Stimulated activated CD8-positive, alpha-beta memory T cell treated with anti-CD3 and anti-CD28 coated beads, Interleukin-12 subunit alpha, Interleukin-12 subunit beta, amount 100 ng/mL, for 4 hours (primary cell): ENCODE data around the gene NECAB2.

Experiments used
- DNase-seq: peaks from one replicate; pipeline ENCODE4 v3.0.0-alpha.2; 2020; ENCODE audit warnings: low read depth

NECAB2 gene

DNA sequence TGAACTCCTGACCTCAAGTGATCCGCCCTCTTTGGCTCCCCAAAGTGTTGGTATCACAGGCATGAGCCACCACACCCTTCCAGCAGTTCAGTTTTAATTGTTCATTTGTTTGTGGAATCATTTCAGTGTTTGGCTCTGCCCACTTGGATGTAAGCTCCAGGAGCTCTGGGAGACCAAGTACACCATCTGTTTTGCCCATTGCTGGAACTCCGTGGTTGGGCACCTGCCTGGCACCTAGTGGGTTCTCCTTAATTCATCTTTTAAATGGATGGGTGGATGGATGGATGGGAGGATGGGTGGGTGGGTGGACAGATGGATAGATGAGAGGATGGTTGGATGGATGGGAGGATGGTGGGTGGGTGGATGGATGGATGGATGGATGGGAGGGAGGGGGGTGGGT, 953 bp upstream of the NECAB2 start:
- no peak for DNase-seq

DNA sequence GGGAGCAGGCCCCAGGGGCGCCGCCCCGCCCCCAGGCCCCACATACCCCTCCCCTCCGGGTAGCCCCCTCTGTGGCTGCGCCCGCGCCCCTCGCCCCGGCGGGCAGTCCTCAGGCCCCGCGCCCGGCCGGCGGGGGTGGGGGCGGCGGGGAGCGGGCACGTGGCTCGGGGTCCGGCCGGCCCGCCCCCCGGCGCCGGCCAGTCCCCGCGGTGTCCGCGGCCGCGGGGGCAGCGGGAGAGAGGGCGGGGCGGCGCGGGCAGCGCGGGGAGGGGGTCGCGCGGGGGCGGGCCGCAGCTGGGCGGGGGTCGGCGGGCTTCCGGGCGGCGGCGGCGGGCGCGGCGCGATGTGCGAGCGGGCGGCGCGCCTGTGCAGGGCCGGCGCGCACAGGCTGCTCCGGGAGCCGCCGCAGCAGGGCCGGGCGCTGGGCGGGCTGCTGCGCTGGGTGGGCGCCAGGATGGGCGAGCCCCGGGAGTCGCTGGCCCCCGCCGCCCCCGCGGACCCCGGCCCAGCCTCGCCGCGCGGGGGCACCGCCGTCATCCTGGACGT, 335 bp downstream of the NECAB2 start:
- no peak for DNase-seq

DNA sequence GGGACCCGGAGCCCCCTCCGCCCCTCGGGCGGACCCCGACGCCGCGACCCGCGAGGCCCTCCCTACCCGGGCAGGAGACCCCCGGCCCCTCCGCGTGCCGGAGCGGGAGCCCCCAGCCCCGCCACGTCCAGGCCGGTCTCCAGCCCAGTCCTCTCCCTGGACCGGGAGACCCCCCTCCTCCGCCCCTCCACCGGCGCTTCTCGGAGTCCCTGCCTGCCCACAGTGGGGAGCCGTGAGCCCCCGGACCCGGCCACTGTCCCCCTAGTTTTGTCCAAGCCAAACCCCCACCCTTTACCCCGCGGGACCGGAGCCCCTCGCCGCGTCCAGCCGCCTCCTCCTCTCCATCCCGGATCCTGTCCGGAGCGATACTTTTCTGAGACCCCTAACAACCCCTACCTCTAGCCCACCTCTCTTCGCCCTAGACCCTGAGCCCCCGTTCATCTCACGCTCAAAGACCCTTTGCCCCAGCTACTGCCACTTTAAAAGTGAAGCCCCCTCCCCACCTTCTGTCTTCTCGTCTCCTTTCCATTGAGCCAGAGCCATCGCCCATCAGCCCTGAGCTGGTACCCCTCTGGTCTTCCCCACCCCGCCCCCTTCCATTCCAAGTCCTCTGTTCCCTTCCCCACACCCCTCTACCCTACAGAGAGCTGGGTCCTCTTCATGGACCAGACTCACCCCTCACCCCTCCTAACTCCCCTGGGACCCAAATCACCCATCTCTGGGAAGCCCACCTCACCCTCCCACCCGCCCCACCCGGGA, 1.0 kb downstream of the NECAB2 start:
- no peak for DNase-seq

DNA sequence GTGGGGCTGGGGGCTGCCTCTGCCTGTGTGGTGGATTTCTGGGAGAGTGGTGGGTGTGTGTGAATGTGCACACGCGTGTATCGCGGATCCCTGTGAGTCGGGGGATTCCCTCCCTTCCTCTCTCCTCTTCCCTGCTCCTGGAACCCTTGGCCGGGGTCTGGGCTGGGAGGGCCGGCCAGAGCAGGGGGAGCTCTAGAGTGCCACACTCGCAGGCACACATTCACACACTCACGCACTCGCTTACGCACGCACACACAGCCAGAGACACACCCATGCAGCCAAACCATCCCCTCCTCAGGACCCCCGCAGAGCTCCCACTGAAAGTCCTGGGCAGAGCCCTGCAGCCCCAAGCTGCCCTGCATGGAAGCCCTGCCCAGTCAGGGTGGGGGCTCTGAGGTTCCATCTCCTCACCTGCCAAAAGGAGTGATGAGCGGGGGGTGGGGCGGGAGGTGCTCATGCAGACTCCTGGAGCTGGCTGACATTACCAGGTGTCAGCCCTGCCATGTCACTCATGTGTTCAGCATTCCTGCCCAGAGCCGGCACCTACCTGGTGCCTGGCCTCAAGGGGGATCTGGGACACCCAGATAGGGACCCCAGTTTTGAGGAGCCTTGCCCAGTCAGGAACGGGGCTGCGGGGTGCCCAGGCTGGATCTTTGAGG, 1.9 kb downstream of the NECAB2 start:
- DNase-seq: no peak

DNA sequence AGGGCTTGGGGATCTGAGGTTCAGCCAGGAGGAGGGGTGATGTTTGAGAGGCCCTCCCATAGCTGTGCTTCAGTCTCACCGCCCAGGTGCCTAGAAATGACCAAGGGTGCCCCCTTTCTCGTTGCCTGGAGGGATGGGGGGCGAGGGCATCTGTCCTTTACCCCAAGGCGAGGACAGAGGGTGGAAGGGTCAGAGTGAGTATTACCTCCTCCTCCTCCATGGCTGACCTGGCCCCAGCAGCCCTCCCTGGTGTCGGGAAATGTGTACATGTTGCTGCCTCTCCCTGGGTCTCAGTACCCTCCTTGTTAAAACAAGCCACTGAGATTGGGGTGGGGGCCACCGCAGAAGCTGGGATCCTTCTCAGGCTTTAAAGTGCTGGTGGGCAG, 2.4 kb downstream of the NECAB2 start:
- no peak for DNase-seq

DNA sequence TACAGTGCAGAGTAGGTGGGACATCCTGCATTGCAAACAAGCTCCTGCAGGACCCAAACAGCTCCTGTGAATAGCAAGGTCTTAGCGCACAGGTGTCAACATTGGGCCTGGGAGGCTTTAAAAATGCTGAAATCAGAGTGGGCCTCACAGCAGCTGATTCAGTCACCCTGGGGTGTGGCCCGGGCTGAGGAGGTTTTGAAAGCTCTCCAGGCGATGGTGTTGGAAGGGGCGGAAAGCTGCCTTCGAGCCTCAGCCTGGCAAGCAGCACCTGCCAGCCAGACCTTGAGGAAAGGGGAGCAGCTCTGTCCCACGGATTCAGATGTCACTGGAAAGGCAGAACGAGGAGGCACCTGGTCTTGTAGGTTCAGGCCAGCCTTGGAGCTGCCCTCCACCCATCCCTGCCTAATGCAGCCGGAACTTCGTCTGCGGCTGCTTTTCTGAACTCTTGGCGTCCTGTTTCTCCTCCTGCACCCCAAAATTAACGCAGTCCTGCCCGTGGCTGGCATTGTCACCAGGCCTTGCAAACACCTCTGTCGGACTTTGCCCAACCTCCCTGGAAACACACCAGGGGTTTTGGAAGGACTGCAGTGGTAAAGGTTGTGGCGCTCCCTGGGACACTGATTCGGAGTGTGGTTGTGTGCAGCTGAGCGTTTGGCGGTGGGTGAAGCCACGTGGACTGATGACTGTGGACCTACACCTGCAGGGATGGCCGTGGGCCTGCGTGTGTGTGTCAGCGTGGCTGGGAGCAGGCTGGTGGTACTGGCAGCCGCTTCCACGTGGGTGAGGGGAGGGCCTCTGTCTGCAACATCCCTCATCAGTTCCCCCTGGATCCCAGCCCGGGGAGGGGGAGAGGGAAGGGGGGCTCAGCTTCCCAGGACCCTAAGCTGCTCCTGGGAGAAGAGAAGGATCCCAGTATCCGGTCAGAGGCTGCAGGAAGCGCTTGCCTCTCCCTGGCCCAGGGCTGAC, 3.4 kb downstream of the NECAB2 start:
- DNase-seq: no peak

DNA sequence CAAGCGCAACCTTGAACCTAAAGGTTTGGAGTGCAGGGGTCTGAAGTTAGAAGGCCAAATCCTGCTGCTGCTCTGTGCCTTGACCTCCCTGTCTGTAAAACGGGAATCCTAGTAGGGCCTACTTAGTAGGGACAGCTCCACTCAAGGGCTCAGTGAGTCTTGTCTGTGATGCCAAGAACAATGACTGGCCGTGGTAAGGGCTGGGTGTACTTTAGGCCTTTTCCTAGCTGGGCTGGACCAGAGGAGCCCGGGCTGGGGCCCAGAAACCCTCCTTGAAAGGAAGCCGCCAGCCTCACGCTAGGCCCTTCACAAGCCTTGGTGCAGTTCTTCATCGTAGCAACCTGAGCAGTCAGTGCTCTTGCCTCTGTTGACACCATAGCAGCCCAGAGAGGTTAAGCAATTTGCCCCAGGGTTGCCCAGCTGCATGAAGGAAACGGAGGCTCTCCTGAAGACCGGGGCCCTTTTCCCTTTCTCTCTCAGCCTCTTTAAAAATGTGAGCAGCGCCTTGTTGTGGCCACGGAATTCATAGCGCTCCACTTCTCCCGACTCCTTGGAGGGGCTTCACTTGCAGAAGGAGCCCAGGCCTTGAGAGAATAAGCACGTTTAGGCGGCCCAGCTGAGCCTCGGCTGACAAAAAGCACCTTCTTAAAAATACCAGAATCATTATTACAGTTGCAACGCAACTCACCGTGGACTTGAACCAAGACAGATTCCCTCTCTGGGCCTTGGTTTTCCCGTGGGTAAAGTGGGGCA, 4.4 kb downstream of the NECAB2 start:
- no peak for DNase-seq

DNA sequence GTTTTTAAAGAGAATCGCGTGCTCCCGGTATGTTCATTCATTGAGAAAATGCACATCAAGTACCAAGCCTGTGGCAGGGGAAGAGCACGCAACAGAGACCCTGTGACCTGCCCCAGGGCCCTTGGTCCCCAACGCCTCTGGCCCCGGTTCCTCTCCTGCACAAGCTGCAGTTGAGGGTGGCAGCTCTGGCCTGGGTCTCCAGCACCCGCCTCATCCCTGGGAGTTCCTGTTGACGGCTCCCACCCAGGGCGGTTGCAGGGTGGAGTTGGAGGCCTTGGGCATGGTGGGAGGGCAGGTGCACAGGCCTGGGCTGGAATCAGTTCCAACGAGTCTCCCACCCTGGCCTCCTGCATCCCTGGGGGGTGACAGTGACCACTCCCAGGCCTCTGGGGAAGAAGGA, 5.0 kb downstream of the NECAB2 start:
- DNase-seq: no peak

DNA sequence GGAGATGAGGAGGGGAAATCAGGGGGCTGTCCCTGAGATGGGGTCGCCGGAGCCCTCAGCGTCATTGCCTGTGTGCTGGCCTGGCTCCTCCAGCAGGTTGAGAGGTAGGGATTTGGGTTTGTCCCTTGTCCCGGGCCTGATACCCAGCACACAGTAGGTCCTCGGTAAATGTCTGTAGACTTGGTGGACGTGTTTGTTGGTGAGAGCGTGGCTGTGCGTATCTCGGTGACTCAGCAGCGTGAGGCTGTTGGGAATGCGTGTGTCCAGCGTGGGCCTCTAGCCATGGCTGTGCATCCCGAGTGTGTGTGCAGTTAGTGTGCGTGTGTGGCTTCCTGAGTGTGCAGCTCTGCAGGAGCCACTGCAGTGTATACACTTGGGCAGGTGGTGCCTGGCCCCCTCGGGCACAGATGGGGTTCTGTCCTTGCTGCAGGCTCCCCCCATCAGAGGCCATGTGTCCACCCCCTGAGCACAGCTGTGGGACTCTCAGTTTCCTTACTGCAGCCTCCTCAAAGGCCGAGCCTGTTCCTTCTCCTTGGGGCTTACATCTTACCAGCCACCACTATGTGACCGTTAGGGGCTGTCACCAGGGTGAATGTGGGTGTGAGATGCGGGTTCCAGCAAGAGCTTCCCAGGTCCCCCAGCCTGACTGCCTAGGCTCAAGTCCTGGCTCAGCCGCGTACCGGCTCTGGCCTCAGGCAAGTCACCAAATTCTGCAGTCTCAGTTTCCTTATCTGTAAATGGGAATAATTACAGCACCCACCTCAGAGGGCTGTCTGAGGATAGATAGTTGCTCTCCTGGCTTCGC, 5.7 kb downstream of the NECAB2 start:
- no peak for DNase-seq

DNA sequence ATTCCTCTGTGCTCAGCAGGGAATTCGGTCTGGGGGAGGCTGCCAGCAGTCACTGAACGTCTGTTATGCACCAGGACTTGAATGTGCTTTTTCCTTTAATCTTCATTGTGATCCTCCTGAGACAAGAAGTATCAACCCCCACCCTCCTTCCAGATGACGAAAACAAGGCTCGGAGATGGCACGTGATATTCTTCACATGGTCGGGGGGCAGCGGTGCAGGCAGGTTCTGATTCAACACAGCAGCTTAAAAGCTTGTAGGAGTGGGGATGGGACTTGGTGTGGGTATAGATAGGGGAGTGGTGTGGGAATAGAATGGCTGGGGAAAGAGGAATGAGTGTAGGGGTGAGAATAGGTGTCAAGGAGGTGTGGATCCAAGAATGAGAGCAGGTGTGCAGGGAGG, 6.4 kb downstream of the NECAB2 start:
- DNase-seq: no peak

DNA sequence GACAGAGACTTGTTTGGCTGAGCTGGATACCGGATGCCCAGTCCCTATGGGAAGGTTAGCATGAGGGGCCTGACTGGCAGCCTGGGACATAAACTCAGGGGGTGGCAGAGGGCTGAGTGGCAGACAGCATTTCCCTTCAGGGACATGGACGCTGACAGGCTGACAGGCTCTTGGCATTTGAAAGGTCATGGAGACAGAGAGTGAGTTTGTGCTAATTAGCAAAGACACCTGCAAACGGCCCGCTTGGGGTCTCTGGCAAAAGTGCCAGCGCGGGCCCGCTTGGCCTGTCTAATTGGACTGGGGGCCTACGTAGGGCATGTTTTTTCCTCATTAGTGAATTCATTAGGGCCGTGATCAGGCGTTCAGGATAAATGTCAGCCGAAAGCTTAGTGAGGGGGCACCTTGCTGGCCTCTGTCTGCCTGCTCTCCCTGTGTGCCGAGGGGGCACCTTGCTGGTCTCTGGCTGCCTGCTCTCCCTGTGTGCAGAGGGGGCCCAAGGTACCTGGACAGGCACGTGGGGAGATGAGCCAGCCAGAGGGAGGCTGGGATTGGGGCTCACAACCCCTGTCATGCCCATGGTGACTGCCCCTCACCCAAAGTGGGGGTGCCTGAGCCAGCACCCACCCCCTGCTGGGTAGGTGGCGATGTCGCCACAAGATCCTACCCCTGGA, 7.7 kb downstream of the NECAB2 start:
- DNase-seq: no peak

DNA sequence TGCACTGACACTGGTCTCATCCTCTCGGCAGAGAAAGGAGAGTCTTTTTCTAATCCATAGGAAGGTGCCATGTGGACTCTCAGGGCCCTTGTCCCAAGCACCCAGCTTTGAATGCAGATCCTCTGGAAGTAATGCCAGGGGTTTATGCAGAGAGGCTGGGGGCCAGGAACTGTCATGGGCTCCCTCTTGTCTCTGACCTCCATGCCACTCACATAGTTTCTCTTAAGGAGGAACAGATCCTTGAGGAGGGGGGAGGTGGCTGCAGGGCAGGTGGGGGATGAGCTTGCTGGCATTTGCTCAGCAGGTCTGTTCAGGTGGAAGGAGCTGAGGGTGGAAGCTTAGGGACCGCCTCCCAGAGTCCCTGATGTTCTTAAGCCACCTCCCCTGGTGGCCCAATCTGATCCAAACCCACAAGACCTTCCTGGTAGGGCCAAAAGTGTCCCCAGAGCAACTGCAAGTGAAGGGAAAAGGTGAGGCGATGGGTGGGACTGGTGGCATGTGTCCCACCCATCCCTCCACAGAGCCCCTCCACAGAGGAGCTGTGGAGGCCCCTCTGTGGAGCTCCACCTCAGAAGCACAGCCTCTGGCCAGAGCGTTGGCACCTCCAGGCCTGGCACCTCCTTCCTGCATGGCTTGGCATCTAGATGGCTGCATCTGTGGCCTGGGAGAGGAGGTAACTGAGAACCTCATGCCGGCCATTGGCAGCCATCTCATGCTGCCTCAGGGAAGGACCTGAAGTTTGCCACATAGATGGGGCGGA, 9.2 kb downstream of the NECAB2 start:
- no peak for DNase-seq

DNA sequence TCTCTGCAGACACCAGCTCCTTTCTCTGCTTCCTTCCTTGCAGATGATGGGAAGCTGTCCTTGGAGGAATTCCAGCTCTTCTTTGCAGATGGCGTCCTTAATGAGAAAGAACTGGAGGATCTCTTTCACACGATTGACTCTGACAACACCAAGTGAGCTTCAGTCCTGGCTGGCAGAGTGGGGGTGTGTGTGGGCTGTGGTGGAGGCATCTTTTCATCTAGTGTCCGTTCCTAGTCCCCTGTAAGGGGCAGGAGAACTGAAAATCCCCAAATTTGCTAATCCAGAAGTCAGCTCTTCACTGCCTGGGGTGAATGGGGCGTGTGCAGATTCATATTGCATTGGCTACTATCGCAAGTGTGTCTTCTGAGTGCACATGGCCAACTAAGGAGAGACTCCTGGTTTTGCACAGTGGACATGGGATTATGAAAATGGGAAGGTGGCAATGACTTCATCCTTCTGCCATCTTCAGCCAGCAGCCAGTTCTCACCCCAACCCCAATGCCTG, 10.4 kb downstream of the NECAB2 start:
- DNase-seq: no peak

DNA sequence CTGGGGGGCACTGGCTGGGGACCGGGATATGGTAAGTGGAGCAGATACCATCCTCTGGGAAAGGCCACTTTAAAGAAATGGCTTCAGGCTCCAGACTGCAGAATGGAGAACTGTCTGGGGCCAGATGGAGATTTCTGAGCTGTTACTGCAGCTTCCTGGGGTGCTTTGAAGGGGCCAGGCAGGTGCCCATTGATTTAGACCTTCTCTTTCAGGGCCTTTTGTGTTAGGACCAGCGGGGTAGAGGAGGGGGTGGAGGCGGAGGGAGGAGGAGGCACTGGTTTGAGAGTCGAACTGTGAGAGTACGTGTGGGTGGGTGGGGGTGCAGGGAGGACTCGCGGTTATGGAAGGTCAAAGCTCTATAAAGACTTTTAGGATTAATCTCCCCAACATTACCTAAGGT, 11.4 kb downstream of the NECAB2 start:
- DNase-seq: no peak

DNA sequence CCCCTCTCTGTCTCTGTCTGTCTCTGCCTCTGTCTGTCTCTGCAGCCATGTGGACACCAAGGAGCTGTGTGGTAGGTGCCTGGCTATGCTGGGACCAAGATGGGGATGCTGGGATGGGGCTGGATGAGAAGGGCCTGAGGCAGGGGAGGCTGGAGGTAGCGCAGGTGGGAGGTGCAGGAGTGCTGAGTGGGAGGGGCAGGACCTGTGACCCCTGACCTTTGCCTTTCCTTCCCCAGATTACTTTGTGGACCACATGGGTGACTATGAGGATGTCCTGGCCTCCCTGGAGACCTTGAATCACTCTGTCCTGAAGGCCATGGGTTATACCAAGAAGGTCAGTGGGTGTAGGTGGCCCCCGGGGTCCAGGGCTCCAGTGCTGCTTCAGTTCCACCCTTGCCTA, 12.8 kb downstream of the NECAB2 start:
- DNase-seq: no peak

DNA sequence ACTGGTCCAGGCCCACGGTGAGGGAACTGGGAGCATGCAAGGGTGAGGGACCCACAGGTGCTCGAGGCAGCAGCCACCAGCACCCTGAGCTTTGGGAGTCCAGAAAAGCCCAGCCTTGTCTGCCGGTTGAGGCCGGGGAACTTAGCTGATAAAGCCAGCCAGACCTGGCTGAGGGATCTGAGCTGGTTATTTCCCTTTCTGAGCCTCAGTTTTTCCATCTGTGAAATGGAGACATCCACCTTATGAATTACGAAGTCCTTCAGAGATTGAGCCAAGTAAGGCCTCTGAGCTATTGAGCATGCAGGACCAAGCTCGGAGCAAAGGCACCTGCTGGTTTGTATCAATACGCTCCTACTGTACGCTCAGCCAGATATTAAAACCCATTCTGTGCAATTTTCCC, 13.8 kb downstream of the NECAB2 start:
- no peak for DNase-seq

DNA sequence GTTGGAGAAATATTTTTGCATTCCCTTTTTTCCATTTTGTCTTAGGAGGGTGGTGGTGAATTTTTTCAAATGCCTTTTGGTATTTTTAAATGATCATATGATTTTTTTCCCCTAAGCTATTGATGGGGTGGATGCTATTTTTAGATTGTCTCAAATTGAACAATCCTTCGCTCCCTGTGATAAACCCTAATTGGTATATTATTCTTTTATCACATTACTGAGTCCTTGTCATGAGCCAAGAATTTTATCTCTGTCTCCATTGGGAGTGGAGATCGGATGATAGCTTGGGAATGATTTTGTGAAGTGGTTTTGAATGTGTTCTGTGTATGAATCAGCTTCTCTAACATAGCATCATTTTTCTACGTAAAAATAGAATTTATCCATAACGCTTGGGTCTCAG, 15.4 kb downstream of the NECAB2 start:
- no peak for DNase-seq

DNA sequence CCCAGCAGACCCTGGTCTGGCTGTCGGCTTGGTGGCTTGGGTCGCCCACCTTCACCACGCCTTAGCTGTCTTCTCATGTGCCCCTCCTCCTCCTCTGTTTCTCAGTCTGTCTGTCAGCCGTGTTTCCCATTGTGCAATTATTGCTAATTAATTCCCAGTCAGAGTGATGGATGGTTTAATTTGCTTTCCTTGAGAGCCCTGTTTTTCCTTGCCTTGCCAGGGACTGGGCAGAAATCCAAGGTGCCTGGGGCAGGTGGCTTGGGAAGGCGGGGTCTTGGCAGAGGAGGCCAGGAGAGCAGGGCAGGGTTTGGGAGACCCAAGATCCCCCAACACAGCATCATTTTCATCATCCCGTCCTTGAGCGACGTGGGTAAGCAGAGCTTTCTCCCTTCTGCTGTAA, 21.3 kb downstream of the NECAB2 start:
- no peak for DNase-seq

DNA sequence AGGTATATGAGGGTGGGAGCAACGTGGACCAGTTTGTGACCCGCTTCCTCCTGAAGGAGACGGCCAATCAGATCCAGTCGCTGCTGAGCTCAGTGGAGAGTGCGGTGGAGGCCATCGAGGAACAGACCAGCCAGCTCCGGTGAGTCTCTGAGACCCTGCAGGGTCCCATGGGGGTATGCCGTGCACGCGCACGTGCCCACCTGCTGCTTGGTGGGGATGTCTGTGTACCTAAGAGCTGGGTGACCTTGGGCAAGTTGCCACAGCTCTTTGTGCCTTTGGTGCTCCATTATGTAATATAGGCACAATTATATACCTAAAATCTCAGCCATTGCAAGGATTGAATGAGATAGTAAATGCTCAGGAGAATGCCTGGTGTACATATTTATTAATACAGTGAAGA, 22.4 kb downstream of the NECAB2 start:
- DNase-seq: no peak
